Upper lobe of right lung (tissue), 1 donor: ENCODE results near the gene ZFHX3. TPM values are rescaled to one million over a fixed set of nuclear protein-coding genes. Genes with fewer than 3 reads are reported as not detected.

Experiments
- ATAC-seq: fragments of 200-7000 bp; cut with Tn5 transposase; one replicate; pipeline ENCODE4 v1.9.1; 2020; ENCODE audit warnings: mild to moderate bottlenecking, moderate library complexity
- DNase-seq: peaks from one replicate; pipeline ENCODE4 v3.0.0-alpha.2; 2020
- H3K27ac ChIP-seq: fragments of 200-600 bp; one replicate; pipeline ENCODE4 v1.8.0; 2022
- H3K27me3 ChIP-seq: fragments of 200-600 bp; one replicate; pipeline ENCODE4 v1.8.0; 2022; ENCODE audit warnings: mild to moderate bottlenecking
- H3K36me3 ChIP-seq: fragments of 200-600 bp; one replicate; pipeline ENCODE4 v1.8.0; 2022
- H3K4me1 ChIP-seq: fragments of 200-600 bp; one replicate; pipeline ENCODE4 v1.8.0; 2022
- H3K4me3 ChIP-seq: fragments of 200-600 bp; one replicate; pipeline ENCODE4 v1.8.0; 2022; ENCODE audit warnings: mild to moderate bottlenecking
- H3K9me3 ChIP-seq: fragments of 200-600 bp; one replicate; pipeline ENCODE4 v1.8.0; 2022
- CTCF ChIP-seq: fragments of 200-600 bp; IDR thresholded peaks from one replicate; pipeline ENCODE4 v1.8.0; 2022; ENCODE audit warnings: antibody characterized with exemption
- intact Hi-C: fragments of 100-400 bp; cut with DNase I; formaldehyde crosslinking; loops from one replicate; pipeline ENCODE4 v1.11.0; 2022
- total RNA-seq: library from RNA; stranded (reverse); fragmentation: NEBNext Ultra II Directional; extraction: Animal tissue kit (Norgen Biotek cat#: 25700); gene quantifications from one replicate; pipeline ENCODE4 v1.2.1, GENCODE V29; 2021
- donor health status: DM: no; HTN: yes; CAD: no; lungs with severe emphysema.

ZFHX3 gene
- total RNA-seq, 1 donor from 2014 or later: 29.0 TPM

- no peak for DNase-seq
Observed at GRCh38 chr16:72837846-72838585, 209.9 kb downstream of the ZFHX3 start.

GRCh38 chr16:72836985-72837384 is 210.9 kb downstream of the ZFHX3 start:
- no peaks in the 10 kb centered on the region for H3K9me3 ChIP-seq
- intact Hi-C loops: loop anchor here (10.0 kb wide), 2 partner anchors 108 to 358 kb away; no protein-coding TSS in a partner anchor
- DNase-seq: no peak
- no peak overlapping the region for H3K27ac ChIP-seq
- no peak for ATAC-seq
- H3K36me3 ChIP-seq: no peaks in the 10 kb centered on the region
- no peak for TF ChIP-seq CTCF
- no peak overlapping the region for H3K4me3 ChIP-seq
- H3K27me3 ChIP-seq: no peaks in the 10 kb centered on the region
- H3K4me1 ChIP-seq: peaks cover 17% of the 10 kb centered on the region

More at GRCh38 chr16:72837846-72838585, 209.9 kb downstream of the ZFHX3 start:
- Histone ChIP-seq H3K27me3 (no peaks in the 10 kb centered on the region), H3K4me1 (peaks cover 17% of the 10 kb centered on the region), H3K9me3 (no peaks in the 10 kb centered on the region), H3K27ac (no peak overlapping the region), H3K36me3 (no peaks in the 10 kb centered on the region), H3K4me3 (no peak overlapping the region)
- ATAC-seq: no peak
- no peak for TF ChIP-seq CTCF
- intact Hi-C loops: loop anchor here (10.0 kb wide), 2 partner anchors 107 to 357 kb away; no protein-coding TSS in a partner anchor

GRCh38 chr16:72836181-72836580 is 211.7 kb downstream of the ZFHX3 start:
- Histone ChIP-seq H3K27me3 (no peaks in the 10 kb centered on the region), H3K27ac (no peak overlapping the region), H3K9me3 (no peaks in the 10 kb centered on the region), H3K36me3 (no peaks in the 10 kb centered on the region), H3K4me1 (peaks cover 10% of the 10 kb centered on the region), H3K4me3 (no peak overlapping the region)
- intact Hi-C loops: loop anchor here (10.0 kb wide), 2 partner anchors 109 to 359 kb away; no protein-coding TSS in a partner anchor
- ATAC-seq: no peak
- DNase-seq: no peak
- no peak for TF ChIP-seq CTCF

- no peak overlapping the region for H3K27ac ChIP-seq
- intact Hi-C loops: loop anchor here (10.0 kb wide), 2 partner anchors 110 to 360 kb away; no protein-coding TSS in a partner anchor
- no peak for ATAC-seq
- no peak for TF ChIP-seq CTCF
- no peaks in the 10 kb centered on the region for H3K4me1 ChIP-seq
- peaks cover 2% of the 10 kb centered on the region for H3K36me3 ChIP-seq
- no peak for DNase-seq
- no peak overlapping the region for H3K4me3 ChIP-seq
- H3K27me3 ChIP-seq: no peaks in the 10 kb centered on the region
- no peaks in the 10 kb centered on the region for H3K9me3 ChIP-seq
Observed at GRCh38 chr16:72835086-72835485, 212.8 kb downstream of the ZFHX3 start.

GRCh38 chr16:72834499-72834898 is 213.4 kb downstream of the ZFHX3 start:
- TF ChIP-seq CTCF: no peak
- H3K27me3 ChIP-seq: no peaks in the 10 kb centered on the region
- H3K4me3 ChIP-seq: no peak overlapping the region
- H3K27ac ChIP-seq: no peak overlapping the region
- ATAC-seq: no peak
- H3K9me3 ChIP-seq: no peaks in the 10 kb centered on the region
- intact Hi-C loops: loop anchor here (10.0 kb wide), 2 partner anchors 110 to 360 kb away; no protein-coding TSS in a partner anchor
- peaks cover 5% of the 10 kb centered on the region for H3K36me3 ChIP-seq
- H3K4me1 ChIP-seq: no peaks in the 10 kb centered on the region
- no peak for DNase-seq
